ENCODE results near the gene PTPRH.

The PTPRH gene, protein sequence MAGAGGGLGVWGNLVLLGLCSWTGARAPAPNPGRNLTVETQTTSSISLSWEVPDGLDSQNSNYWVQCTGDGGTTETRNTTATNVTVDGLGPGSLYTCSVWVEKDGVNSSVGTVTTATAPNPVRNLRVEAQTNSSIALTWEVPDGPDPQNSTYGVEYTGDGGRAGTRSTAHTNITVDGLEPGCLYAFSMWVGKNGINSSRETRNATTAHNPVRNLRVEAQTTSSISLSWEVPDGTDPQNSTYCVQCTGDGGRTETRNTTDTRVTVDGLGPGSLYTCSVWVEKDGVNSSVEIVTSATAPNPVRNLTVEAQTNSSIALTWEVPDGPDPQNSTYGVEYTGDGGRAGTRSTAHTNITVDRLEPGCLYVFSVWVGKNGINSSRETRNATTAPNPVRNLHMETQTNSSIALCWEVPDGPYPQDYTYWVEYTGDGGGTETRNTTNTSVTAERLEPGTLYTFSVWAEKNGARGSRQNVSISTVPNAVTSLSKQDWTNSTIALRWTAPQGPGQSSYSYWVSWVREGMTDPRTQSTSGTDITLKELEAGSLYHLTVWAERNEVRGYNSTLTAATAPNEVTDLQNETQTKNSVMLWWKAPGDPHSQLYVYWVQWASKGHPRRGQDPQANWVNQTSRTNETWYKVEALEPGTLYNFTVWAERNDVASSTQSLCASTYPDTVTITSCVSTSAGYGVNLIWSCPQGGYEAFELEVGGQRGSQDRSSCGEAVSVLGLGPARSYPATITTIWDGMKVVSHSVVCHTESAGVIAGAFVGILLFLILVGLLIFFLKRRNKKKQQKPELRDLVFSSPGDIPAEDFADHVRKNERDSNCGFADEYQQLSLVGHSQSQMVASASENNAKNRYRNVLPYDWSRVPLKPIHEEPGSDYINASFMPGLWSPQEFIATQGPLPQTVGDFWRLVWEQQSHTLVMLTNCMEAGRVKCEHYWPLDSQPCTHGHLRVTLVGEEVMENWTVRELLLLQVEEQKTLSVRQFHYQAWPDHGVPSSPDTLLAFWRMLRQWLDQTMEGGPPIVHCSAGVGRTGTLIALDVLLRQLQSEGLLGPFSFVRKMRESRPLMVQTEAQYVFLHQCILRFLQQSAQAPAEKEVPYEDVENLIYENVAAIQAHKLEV

GRCh38 chr19:55208880-55209692 is at the start of gene PTPRH:
TSS of gene PTPRH (minus strand) at chr19:55209501. CDS start at chr19:55209433, 68 bp downstream.
- no peak for DNase-seq (ENCODE audit: low read depth in 2 of 2)

GRCh38 chr19:55258476-55258827 is 49.2 kb upstream of the PTPRH start:
- DNase-seq (ENCODE audit: low read depth in 2 of 2) = no peak

DNA sequence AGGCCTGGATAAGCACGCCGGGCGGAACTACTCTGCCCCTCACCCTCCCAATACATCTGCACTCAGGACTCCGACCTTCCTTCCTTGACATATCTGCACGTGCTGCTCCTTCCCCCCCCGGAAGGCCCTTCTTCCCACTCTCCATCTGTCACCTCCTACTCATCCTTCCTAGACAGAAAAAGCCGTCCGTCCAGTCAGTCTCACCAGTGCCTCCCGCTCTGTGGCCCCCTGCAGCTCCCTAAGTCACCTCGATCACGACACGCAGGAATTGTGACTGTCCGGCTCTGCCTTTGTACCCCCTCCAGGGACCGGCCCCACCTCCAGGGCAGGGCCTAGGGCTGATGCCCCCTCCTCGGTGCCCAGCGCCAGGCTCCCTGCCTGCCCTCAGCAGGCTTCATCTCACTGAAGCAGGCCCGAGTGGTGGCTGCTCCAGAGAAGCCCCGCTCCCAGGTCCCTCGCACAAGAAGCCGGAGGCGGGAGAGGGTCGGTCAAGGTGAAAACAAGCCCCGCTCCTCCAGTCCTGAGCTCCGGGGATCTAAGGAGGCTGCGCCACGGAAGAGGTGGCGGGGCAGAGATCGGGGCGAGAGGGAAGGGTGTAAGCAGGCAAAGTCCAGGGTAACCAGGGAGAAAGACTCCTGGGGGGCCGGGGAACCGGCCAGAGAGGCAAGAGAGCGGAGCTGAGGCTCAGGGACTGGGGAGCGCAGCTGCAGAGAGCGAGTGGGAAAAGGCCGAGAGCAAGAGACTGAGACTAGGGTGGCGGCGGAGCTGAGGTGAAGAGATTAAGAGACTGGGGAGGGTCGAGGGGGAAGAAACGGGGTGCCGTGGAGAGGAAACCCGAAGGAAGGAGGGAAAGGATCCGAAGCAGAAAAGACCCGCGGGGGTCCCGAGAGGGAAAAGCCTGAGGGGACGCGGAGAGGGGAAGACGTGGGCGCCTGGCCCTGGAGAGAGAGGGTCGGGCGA is 48.4 kb upstream of the PTPRH start:
- DNase-seq (ENCODE audit: low read depth in 2 of 2) = no peak

- no peak for DNase-seq (ENCODE audit: low read depth in 2 of 2)
Measured at GRCh38 chr19:55256562-55257460, 47.5 kb upstream of the PTPRH start.

- no peak for DNase-seq (ENCODE audit: low read depth in 2 of 2)
Measured at GRCh38 chr19:55255618-55256423, 46.5 kb upstream of the PTPRH start.

DNA sequence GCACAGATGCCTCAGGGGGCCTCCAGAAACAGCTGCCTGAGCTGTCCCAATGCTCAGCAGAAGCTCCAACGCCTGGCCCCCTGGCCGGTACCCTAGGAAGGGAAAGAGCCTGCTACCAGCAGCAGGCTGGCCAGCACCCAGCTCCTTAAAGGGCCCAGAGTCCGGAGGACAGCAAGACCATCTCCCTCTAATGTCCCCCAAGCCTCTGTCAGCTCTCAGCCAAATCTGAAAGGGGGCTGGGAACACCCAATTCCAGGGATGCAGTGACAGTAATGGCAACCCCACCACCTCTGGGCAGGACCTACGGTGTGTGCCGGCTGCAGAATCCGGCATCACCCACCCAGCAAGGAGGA is 45.3 kb upstream of the PTPRH start:
- DNase-seq (ENCODE audit: low read depth in 2 of 2) = no peak

GRCh38 chr19:55253842-55254624 is 44.7 kb upstream of the PTPRH start:
- peak in 1 of 2 donors; percentile 37 for DNase-seq (ENCODE audit: low read depth in 2 of 2)

DNA sequence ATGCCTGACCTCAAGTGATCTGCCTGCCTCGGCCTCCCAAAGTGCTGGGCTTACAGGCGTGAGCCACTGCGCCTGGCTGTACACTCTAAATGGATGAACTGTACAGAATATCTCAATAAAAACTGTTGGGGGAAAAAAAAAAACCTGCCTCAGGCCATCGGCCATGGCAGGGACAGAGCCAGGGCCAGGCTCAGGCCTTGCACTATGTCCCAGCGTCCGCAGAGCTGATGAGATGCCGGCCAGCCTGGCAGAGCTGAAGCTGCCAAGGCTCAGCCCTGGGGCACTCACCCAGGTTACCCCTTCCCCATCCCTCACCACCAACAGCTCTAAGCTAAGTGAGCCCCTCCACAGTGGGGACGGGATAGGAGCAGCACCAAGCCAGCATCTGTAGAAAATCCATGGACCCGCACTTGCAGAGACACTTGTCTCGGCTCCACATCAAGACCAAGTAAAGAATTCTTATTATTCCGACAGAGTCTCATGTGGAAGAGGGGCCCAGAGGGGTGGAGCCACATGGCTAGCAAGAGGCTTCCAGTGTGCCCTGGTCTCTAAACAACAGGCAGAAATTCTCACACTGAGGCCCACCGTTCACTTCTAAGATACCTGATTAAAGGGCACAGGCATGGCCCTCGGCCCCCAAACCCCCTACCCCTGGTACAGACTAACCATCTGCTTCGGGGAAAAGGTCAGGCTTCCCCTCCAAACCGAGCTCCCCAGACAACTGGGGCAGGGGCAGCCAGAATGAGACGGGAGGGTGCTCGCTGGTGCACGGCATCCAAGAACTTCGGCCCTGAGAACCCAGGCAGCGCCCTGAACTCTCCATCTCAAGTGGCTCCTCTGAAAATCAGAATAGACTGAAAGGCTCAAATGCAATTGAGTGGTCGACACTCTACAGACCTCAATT is 43.7 kb upstream of the PTPRH start:
- DNase-seq (ENCODE audit: low read depth in 2 of 2) = no peak

DNA sequence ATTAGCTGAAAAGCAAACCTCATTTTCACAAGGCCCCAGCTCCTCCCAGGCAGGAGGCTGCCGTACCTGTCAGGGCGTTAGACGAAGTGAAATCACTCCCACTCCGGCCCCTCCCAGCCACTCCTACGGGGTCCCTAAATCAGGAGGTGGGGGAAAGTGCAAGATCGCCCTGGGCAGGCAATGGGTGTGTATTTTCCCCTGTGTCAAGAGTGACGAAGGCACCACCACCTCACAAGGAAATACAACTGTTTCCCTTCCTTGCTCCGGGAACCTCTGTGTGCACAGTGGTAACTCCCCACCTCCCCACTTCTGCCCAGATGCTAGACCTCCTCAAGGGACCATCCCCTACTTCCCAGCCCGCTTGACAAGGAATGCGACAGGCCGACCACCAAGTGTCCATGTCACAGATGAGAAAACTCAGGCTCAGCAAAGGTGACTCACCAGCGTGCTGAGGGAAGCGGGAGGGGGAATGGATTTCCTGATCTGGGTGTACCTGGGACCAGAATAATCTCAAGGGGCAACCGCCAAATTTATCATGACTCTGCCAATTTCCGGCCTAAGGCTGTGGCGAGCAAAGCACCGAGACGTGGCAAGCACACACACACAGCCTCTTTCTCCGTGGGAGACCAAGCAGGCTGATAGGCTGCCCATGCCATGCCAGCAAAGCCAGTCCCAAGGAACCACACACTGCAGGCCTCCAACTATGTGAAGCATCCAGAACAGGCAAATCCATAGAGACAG is 42.2 kb upstream of the PTPRH start:
- DNase-seq (ENCODE audit: low read depth in 2 of 2) = no peak

- DNase-seq (ENCODE audit: low read depth in 2 of 2) = no peak
Measured at GRCh38 chr19:55250262-55251036, 41.1 kb upstream of the PTPRH start.

DNA sequence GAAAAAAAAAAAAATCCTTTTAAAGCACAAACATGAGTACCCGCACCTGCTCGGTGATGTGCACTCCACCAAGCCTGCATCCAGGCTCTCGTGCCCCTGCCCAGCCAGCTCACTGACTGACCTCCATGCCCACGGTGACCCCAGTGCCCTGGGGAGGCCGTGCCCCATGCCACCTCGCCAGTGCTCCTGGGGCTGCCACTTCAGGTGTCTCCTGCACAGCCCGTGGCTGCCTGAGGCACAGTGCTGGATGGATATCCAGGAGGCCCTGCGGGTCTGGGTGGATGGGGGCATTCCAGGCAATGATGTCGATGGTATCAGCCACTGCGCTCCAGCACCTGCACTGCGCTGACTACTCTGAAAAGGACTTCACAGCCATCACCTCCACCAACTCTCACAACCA is 40.5 kb upstream of the PTPRH start:
- no peak for DNase-seq (ENCODE audit: low read depth in 2 of 2)

DNA sequence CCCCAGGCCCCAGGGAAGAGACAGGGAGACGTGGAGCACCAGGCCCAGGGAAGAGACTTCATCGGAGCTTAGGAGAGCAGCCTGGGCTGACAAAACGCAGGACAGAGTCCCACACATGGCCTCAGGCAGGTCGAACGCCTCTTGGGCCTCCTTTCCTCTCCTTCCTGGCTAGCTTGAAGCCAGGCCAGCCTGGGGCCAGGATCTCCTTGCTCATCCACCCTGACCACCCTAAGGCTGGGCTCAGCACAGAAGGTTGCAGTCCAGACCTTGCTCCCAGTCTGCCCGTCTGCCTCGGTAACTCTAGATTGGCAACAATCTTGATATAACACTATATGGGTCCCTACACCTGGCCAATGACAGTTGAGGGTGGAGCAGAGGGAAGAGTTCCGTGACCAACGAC is 39.4 kb upstream of the PTPRH start:
- DNase-seq (ENCODE audit: low read depth in 2 of 2) = no peak

- no peak for DNase-seq (ENCODE audit: low read depth in 2 of 2)
Measured at GRCh38 chr19:55248166-55248675, 38.9 kb upstream of the PTPRH start.

DNA sequence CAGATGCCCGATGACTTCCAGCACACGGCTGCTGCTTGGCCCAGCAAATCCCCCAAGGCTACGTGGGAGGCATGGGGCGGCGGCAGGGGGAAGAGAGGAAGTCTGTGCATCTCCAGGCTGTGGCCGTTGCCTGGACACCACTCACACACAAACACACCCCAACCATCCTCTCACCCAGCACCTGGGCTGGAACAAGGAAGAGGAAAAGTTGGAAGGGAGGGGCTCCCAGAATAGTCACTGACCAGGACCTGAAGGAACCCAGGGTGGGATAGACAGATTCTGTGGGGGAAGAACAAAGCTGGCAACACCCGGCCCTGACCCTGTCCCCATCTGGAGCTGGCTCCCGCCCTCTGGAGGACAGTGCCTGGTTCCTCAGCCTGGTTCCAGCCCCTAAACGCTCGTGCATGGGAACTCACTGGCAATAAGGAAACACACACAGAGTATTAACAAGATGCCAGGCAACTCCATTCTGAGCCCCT is 38.4 kb upstream of the PTPRH start:
- DNase-seq (ENCODE audit: low read depth in 2 of 2) = no peak

Measured in stimulated activated CD8-positive, alpha-beta memory T cell treated with anti-CD3 and anti-CD28 coated beads, Interleukin-7, amount 100 ng/mL, for 1 hour (primary cell).